CD4-positive, alpha-beta T cell treated with Interferon gamma for 1 hour (primary cell): Measurements from ENCODE around the gene GRWD1.
"Not testable (repeated sequence)": the region's sequence is repeated elsewhere in the genome, so short reads cannot be mapped to it uniquely, and the experiment has no call there.

Experiments used
- DNase-seq: peaks from one replicate; pipeline ENCODE4 v3.0.0-alpha.2; 2020

The GRWD1 gene

GRCh38 chr19:48480558-48481500, 35.0 kb downstream of the GRWD1 start:
- DNase-seq = peak; percentile 45

GRCh38 chr19:48481846-48482639, 36.3 kb downstream of the GRWD1 start:
- DNase-seq = no peak

- no peak for DNase-seq
These were observed 37.5 kb downstream of the GRWD1 start for GRCh38 chr19:48483301-48483700.

GRCh38 chr19:48484247-48484893, 38.6 kb downstream of the GRWD1 start:
- DNase-seq = no peak

GRCh38 chr19:48484931-48485612, 39.3 kb downstream of the GRWD1 start:
- DNase-seq = no peak

GRCh38 chr19:48486706-48487105, 40.9 kb downstream of the GRWD1 start:
- DNase-seq = not testable (repeated sequence)

- DNase-seq = no peak
These were observed 41.8 kb downstream of the GRWD1 start for GRCh38 chr19:48487544-48487943.

- DNase-seq = no peak
These were observed 42.2 kb downstream of the GRWD1 start for GRCh38 chr19:48487948-48488347.

GRCh38 chr19:48488478-48488877, 42.7 kb downstream of the GRWD1 start:
- DNase-seq = not testable (repeated sequence)

GRCh38 chr19:48489608-48490216, 43.9 kb downstream of the GRWD1 start:
- DNase-seq = peak; percentile 73

GRCh38 chr19:48490981-48491792, 45.4 kb downstream of the GRWD1 start:
- peak; percentile 79 for DNase-seq

GRCh38 chr19:48491793-48492123, 46.0 kb downstream of the GRWD1 start:
- no peak for DNase-seq

- peak; percentile 88 for DNase-seq
These were observed 47.3 kb downstream of the GRWD1 start for GRCh38 chr19:48492925-48493717.

- no peak for DNase-seq
These were observed 48.1 kb downstream of the GRWD1 start for GRCh38 chr19:48493718-48494401.

GRCh38 chr19:48495396-48495795, 49.6 kb downstream of the GRWD1 start:
- no peak for DNase-seq

- DNase-seq = no peak
These were observed 51.4 kb downstream of the GRWD1 start for GRCh38 chr19:48496959-48497727.

- DNase-seq = no peak
These were observed 52.2 kb downstream of the GRWD1 start for GRCh38 chr19:48497728-48498594.
